Mesenchymal stem cell (in vitro differentiated cells and primary cell): ENCODE measurements around the gene SLC16A5.

Source experiments
- DNase-seq: peaks from one replicate; pipeline ENCODE4 v3.0.0-alpha.2; 2013
- H2AFZ ChIP-seq: one replicate; pipeline ENCODE4 v1.6.1; 2013; ENCODE audit warnings: low read depth, mild to moderate bottlenecking, control low read depth, inconsistent platforms, low read length, moderate library complexity
- H2AK5ac ChIP-seq: 2 replicates; pipeline ENCODE4 v1.6.1; 2013; ENCODE audit warnings: low read length, moderate library complexity, mild to moderate bottlenecking, inconsistent platforms; ENCODE audit not compliant: severe bottlenecking
- H2BK120ac ChIP-seq: one replicate; pipeline ENCODE4 v1.6.1; 2013; ENCODE audit warnings: low read depth, mild to moderate bottlenecking, inconsistent platforms, low read length, moderate library complexity
- H2BK12ac ChIP-seq, 2 experiments: one replicate each; pipeline ENCODE4 v1.6.1; 2013; ENCODE audit warnings: inconsistent platforms in 2 of 2, low read length in 2 of 2, mild to moderate bottlenecking in 2 of 2, moderate library complexity in 2 of 2, control low read depth in 1 of 2
- H2BK15ac ChIP-seq: one replicate; pipeline ENCODE4 v1.6.1; 2013; ENCODE audit warnings: mild to moderate bottlenecking, low read depth, inconsistent platforms; ENCODE audit not compliant: poor library complexity, severe bottlenecking
- H2BK5ac ChIP-seq: 2 replicates; pipeline ENCODE4 v1.6.1; 2013; ENCODE audit warnings: low read depth, mild to moderate bottlenecking, low read length, control low read depth, inconsistent platforms; ENCODE audit not compliant: poor library complexity, severe bottlenecking
- H3K14ac ChIP-seq, 2 experiments: one replicate each; pipeline ENCODE4 v1.6.1; 2013; ENCODE audit warnings: inconsistent platforms in 2 of 2, low read length in 2 of 2, control low read depth in 1 of 2, mild to moderate bottlenecking in 1 of 2, moderate library complexity in 1 of 2
- H3K18ac ChIP-seq, 2 experiments: one replicate each; pipeline ENCODE4 v1.6.1; 2013; ENCODE audit warnings: inconsistent platforms in 2 of 2, low read length in 2 of 2, control low read depth in 1 of 2, low read depth in 1 of 2, mild to moderate bottlenecking in 1 of 2
- H3K23ac ChIP-seq, 2 experiments: one replicate each; pipeline ENCODE4 v1.6.1; 2013; ENCODE audit warnings: inconsistent platforms in 2 of 2, low read length in 2 of 2, mild to moderate bottlenecking in 2 of 2, moderate library complexity in 2 of 2, control low read depth in 1 of 2
- H3K27ac ChIP-seq: 2 replicates; pipeline ENCODE4 v1.5.1; 2013; ENCODE audit warnings: mild to moderate bottlenecking, moderate library complexity, low read length, control low read depth, inconsistent platforms; ENCODE audit not compliant: poor library complexity, severe bottlenecking
- H3K27me3 ChIP-seq, 2 experiments: 2 replicates each; pipeline versions ENCODE4 v1.6.1 to v1.7.0; 2013; ENCODE audit warnings: low read length in 2 of 2, mild to moderate bottlenecking in 2 of 2, moderate library complexity in 2 of 2, control low read depth in 1 of 2, inconsistent platforms in 1 of 2; ENCODE audit not compliant: control insufficient read depth in 1 of 2, insufficient read depth in 1 of 2
- H3K36me3 ChIP-seq, 2 experiments: 2 replicates each; pipeline versions ENCODE4 v1.6.1 to v1.7.0; 2013; ENCODE audit warnings: low read length in 2 of 2, control low read depth in 1 of 2, inconsistent platforms in 1 of 2, low read depth in 1 of 2, mild to moderate bottlenecking in 1 of 2; ENCODE audit not compliant: insufficient read depth in 2 of 2, control insufficient read depth in 1 of 2
- H3K4ac ChIP-seq, 2 experiments: one replicate each; pipeline ENCODE4 v1.6.1; 2013; ENCODE audit warnings: inconsistent platforms in 2 of 2, low read length in 2 of 2, mild to moderate bottlenecking in 2 of 2, moderate library complexity in 2 of 2, control low read depth in 1 of 2, low read depth in 1 of 2
- H3K4me1 ChIP-seq: 2 replicates; pipeline ENCODE4 v1.6.1; 2013; ENCODE audit warnings: low read depth, low read length, control low read depth; ENCODE audit not compliant: control insufficient read depth, insufficient read depth
- H3K4me2 ChIP-seq: 2 replicates; pipeline ENCODE4 v1.6.1; 2013; ENCODE audit warnings: low read length, mild to moderate bottlenecking, inconsistent platforms; ENCODE audit not compliant: poor library complexity, severe bottlenecking
- H3K4me3 ChIP-seq, 2 experiments: 2 replicates each; pipeline versions ENCODE4 v1.5.1 to v1.7.0; 2013; ENCODE audit warnings: low read length in 2 of 2, mild to moderate bottlenecking in 2 of 2, control low read depth in 1 of 2, low read depth in 1 of 2; ENCODE audit not compliant: insufficient read depth in 1 of 2
- H3K79me1 ChIP-seq: replicated peaks from 2 replicates; pipeline ENCODE4 v1.6.1; 2013; ENCODE audit warnings: mild to moderate bottlenecking, control low read depth, low read length, inconsistent platforms; ENCODE audit not compliant: poor library complexity, severe bottlenecking
- H3K9ac ChIP-seq: 2 replicates; pipeline ENCODE4 v1.7.0; 2013; ENCODE audit warnings: mild to moderate bottlenecking, low read length, moderate library complexity
- H3K9me3 ChIP-seq: 2 replicates; pipeline ENCODE4 v1.7.0; 2013; ENCODE audit warnings: mild to moderate bottlenecking, low read length; ENCODE audit not compliant: control insufficient read depth
- H4K8ac ChIP-seq: one replicate; pipeline ENCODE4 v1.6.1; 2013; ENCODE audit warnings: inconsistent platforms, mild to moderate bottlenecking, low read length, moderate library complexity
- H4K91ac ChIP-seq: one replicate; pipeline ENCODE4 v1.6.1; 2013; ENCODE audit warnings: mild to moderate bottlenecking, low read length, inconsistent platforms
- WGBS: methylation state at CpG from one replicate; pipeline ENCODE4 v1.1.7; 2013; ENCODE audit warnings: mixed read lengths; 5-methylcytosine and 5-hydroxymethylcytosine counted together

SLC16A5 gene

GRCh38 chr17:75114552-75115314, 27.0 kb downstream of the SLC16A5 start:
- H3K27me3 ChIP-seq: no peaks in the 10 kb centered on the region
- no peaks in the 10 kb centered on the region for H3K9me3 ChIP-seq
- no peak overlapping the region for H3K27ac ChIP-seq
- no peak overlapping the region for H4K91ac ChIP-seq
- H3K36me3 ChIP-seq: peaks cover 4 to 26% of the 10 kb centered on the region in 2 experiments
- DNase-seq: no peak
- H2AK5ac ChIP-seq: no peak overlapping the region
- H3K14ac ChIP-seq: no peak overlapping the region
- H3K4me3 ChIP-seq: peak overlapping the region in 1 of 2 experiments; percentile 85
- no peak overlapping the region for H2BK5ac ChIP-seq
- H3K79me1 ChIP-seq: peaks cover 27% of the 10 kb centered on the region
- H3K4ac ChIP-seq: peak overlapping the region in 1 of 2 experiments; percentile 57
- H4K8ac ChIP-seq: peak overlapping the region; percentile 83
- peak overlapping the region; percentile 33 for H3K4me2 ChIP-seq
- peak overlapping the region; percentile 52 to 64 for H3K18ac ChIP-seq
- no peak overlapping the region for H2BK12ac ChIP-seq
- no peak overlapping the region for H2BK15ac ChIP-seq
- peak overlapping the region; percentile 85 for H3K9ac ChIP-seq
- H2AFZ ChIP-seq: no peak overlapping the region
- H2BK120ac ChIP-seq: no peak overlapping the region
- H3K4me1 ChIP-seq: peaks cover 16% of the 10 kb centered on the region
- H3K23ac ChIP-seq: no peak overlapping the region
- 95% methylated on average over 14 of the region's 19 CpGs for WGBS

- H4K8ac ChIP-seq: no peak overlapping the region
- no peak overlapping the region for H3K23ac ChIP-seq
- H3K27me3 ChIP-seq: no peaks in the 10 kb centered on the region
- H3K14ac ChIP-seq: no peak overlapping the region
- no peak overlapping the region for H3K18ac ChIP-seq
- no peak overlapping the region for H2BK12ac ChIP-seq
- DNase-seq: no peak
- peaks cover 30% of the 10 kb centered on the region for H3K79me1 ChIP-seq
- H2AFZ ChIP-seq: no peak overlapping the region
- H4K91ac ChIP-seq: no peak overlapping the region
- H3K9ac ChIP-seq: peak overlapping the region; percentile 22
- H3K4me2 ChIP-seq: no peak overlapping the region
- no peak overlapping the region for H3K27ac ChIP-seq
- H2BK5ac ChIP-seq: no peak overlapping the region
- H3K4ac ChIP-seq: no peak overlapping the region
- peaks cover 4 to 32% of the 10 kb centered on the region in 2 experiments for H3K36me3 ChIP-seq
- peaks cover 12% of the 10 kb centered on the region for H3K4me1 ChIP-seq
- no peak overlapping the region for H2BK15ac ChIP-seq
- H3K9me3 ChIP-seq: no peaks in the 10 kb centered on the region
- no peak overlapping the region for H2AK5ac ChIP-seq
- H2BK120ac ChIP-seq: no peak overlapping the region
- no peak overlapping the region for H3K4me3 ChIP-seq
Measured at GRCh38 chr17:75115555-75115954, 27.8 kb downstream of the SLC16A5 start.

- H4K91ac ChIP-seq: no peak overlapping the region
- DNase-seq: no peak
- peaks cover 9% of the 10 kb centered on the region for H3K4me1 ChIP-seq
- no peak overlapping the region for H2AFZ ChIP-seq
- no peaks in the 10 kb centered on the region for H3K27me3 ChIP-seq
- no peak overlapping the region for H3K14ac ChIP-seq
- H2BK120ac ChIP-seq: no peak overlapping the region
- no peak overlapping the region for H3K4ac ChIP-seq
- no peak overlapping the region for H3K23ac ChIP-seq
- no peak overlapping the region for H2BK5ac ChIP-seq
- peaks cover 28% of the 10 kb centered on the region for H3K79me1 ChIP-seq
- no peak overlapping the region for H3K4me2 ChIP-seq
- WGBS: 94% methylated on average over 9 of the region's 9 CpGs
- H3K9me3 ChIP-seq: no peaks in the 10 kb centered on the region
- H2AK5ac ChIP-seq: no peak overlapping the region
- peak overlapping the region; percentile 40 for H3K9ac ChIP-seq
- no peak overlapping the region for H2BK12ac ChIP-seq
- peaks cover 9 to 35% of the 10 kb centered on the region in 2 experiments for H3K36me3 ChIP-seq
- no peak overlapping the region for H2BK15ac ChIP-seq
- no peak overlapping the region for H4K8ac ChIP-seq
- no peak overlapping the region for H3K4me3 ChIP-seq
- no peak overlapping the region for H3K27ac ChIP-seq
- H3K18ac ChIP-seq: no peak overlapping the region
Measured at GRCh38 chr17:75116737-75117136, 29.0 kb downstream of the SLC16A5 start.

- no peak overlapping the region for H2BK15ac ChIP-seq
- no peak overlapping the region for H3K27ac ChIP-seq
- no peak overlapping the region for H3K4me2 ChIP-seq
- no peak overlapping the region for H4K91ac ChIP-seq
- H3K9me3 ChIP-seq: no peaks in the 10 kb centered on the region
- H2BK12ac ChIP-seq: no peak overlapping the region
- H3K79me1 ChIP-seq: peaks cover 30% of the 10 kb centered on the region
- WGBS: 94% methylated on average over 14 of the region's 14 CpGs
- H2BK120ac ChIP-seq: no peak overlapping the region
- DNase-seq: no peak
- no peak overlapping the region for H3K4me3 ChIP-seq
- H3K4ac ChIP-seq: no peak overlapping the region
- H3K14ac ChIP-seq: no peak overlapping the region
- H2AFZ ChIP-seq: no peak overlapping the region
- H4K8ac ChIP-seq: peak overlapping the region; percentile 48
- H3K9ac ChIP-seq: no peak overlapping the region
- H3K4me1 ChIP-seq: peaks cover 9% of the 10 kb centered on the region
- no peak overlapping the region for H3K23ac ChIP-seq
- no peak overlapping the region for H2BK5ac ChIP-seq
- no peaks in the 10 kb centered on the region for H3K27me3 ChIP-seq
- peaks cover 9 to 35% of the 10 kb centered on the region in 2 experiments for H3K36me3 ChIP-seq
- H3K18ac ChIP-seq: no peak overlapping the region
- H2AK5ac ChIP-seq: no peak overlapping the region
Measured at GRCh38 chr17:75118307-75118706, 30.6 kb downstream of the SLC16A5 start.
